Esophagus squamous epithelium (tissue), 4 donors: ENCODE data around the gene VSTM5.

Experiments
- CTCF ChIP-seq, 6 experiments: fragments of 450-650 bp in 4 of 6; fragments of 200-600 bp in 2 of 6; sonication (generic) in 2 of 6; IDR thresholded peaks; one replicate each; pipeline ENCODE4 v1.5.1; 2016 to 2019; ENCODE audit warnings: antibody characterized with exemption in 6 of 6, mild to moderate bottlenecking in 4 of 6, moderate library complexity in 4 of 6
- POLR2A ChIP-seq, 4 donors: fragments of 450-650 bp; IDR thresholded peaks; one replicate each; pipeline ENCODE4 v1.6.1; 2017; ENCODE audit warnings: antibody characterized with exemption in 4 of 4, mild to moderate bottlenecking in 4 of 4, moderate library complexity in 3 of 4

GRCh38 chr11:93770160-93770559 lies 80.3 kb downstream of the VSTM5 start:
- no peak for TF ChIP-seq CTCF (IDR thresholded peaks at IDR 0.05)
- no peak for TF ChIP-seq POLR2A (IDR thresholded peaks at IDR 0.05)
